ENCODE results near the gene METAP2. TPM values are rescaled to one million over a fixed set of nuclear protein-coding genes. Genes with fewer than 3 reads are reported as not detected.
A peak's percentile ranks its signal among the peaks of the same experiment; 100 is the strongest.

The METAP2 gene
- total RNA-seq, 1 experiment from 2014 or later, result 86.1 TPM

DNA sequence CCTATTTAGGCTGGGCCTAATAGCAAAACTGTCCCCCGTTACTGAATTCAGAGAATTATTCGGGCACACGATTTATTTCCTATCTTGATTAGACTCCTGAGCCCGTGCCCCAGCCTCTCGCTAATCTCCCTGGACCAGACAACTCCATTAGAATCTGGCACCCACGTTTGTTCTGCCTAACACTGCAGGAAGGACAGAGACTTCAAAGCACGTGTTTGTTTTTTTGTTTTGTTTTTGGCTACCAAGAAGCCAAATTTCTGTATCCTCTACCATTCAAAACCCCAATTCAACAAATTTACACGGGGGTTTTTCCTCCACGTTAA is 72.5 kb downstream of the METAP2 start:
- DNase-seq (ENCODE audit: low read depth, low spot score), result no peak
- Histone ChIP-seq H3K9me3 (ENCODE audit: control insufficient read depth, insufficient read depth, low read depth, low read length) (peaks cover 6% of the 10 kb centered on the region; the same call in 1 of the 2 replicates), H3K27ac (ENCODE audit: low read length) (no peak overlapping the region), H3K36me3 (ENCODE audit: control insufficient read depth, insufficient read depth, low read length) (no peaks in the 10 kb centered on the region), H3K27me3 (ENCODE audit: control insufficient read depth, insufficient read depth, low read length) (peaks cover 12% of the 10 kb centered on the region; the same call in 1 of the 2 replicates), H3K4me1 (ENCODE audit: control insufficient read depth, insufficient read depth, low read length) (no peaks in the 10 kb centered on the region), H3K4me3 (ENCODE audit: low read depth in 2 of 2, low read length in 2 of 2) (no peak overlapping the region)
- no peak for ATAC-seq
- intact Hi-C loops (cut with micrococcal nuclease; ENCODE audit: unreplicated experiment), result no loop called here
- in situ Hi-C loops (cut with HindIII; ENCODE audit: low pct_unique_long_range_greater_than_20kb, low sequenced_read_pairs), result no loop called here
- BruUV-seq (replicated peaks), result no TSS peak
- ChIA-PET POLR2A (no interaction called here), CTCF (no interaction called here)
- TF ChIP-seq, protein P1, sequence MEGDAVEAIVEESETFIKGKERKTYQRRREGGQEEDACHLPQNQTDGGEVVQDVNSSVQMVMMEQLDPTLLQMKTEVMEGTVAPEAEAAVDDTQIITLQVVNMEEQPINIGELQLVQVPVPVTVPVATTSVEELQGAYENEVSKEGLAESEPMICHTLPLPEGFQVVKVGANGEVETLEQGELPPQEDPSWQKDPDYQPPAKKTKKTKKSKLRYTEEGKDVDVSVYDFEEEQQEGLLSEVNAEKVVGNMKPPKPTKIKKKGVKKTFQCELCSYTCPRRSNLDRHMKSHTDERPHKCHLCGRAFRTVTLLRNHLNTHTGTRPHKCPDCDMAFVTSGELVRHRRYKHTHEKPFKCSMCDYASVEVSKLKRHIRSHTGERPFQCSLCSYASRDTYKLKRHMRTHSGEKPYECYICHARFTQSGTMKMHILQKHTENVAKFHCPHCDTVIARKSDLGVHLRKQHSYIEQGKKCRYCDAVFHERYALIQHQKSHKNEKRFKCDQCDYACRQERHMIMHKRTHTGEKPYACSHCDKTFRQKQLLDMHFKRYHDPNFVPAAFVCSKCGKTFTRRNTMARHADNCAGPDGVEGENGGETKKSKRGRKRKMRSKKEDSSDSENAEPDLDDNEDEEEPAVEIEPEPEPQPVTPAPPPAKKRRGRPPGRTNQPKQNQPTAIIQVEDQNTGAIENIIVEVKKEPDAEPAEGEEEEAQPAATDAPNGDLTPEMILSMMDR (IDR thresholded peaks at IDR 0.05), result no peak
- TF ChIP-seq SIN3A (IDR thresholded peaks at IDR 0.05; ENCODE audit: borderline replicate concordance, insufficient read depth, low read depth, low read length) (no peak), TCF7L2 (IDR thresholded peaks at IDR 0.05; ENCODE audit: low read depth, low read length) (no peak), POLR2AphosphoS5 (IDR thresholded peaks at IDR 0.05; ENCODE audit: low read depth, low read length) (no peak)
- TF ChIP-seq, protein P2, sequence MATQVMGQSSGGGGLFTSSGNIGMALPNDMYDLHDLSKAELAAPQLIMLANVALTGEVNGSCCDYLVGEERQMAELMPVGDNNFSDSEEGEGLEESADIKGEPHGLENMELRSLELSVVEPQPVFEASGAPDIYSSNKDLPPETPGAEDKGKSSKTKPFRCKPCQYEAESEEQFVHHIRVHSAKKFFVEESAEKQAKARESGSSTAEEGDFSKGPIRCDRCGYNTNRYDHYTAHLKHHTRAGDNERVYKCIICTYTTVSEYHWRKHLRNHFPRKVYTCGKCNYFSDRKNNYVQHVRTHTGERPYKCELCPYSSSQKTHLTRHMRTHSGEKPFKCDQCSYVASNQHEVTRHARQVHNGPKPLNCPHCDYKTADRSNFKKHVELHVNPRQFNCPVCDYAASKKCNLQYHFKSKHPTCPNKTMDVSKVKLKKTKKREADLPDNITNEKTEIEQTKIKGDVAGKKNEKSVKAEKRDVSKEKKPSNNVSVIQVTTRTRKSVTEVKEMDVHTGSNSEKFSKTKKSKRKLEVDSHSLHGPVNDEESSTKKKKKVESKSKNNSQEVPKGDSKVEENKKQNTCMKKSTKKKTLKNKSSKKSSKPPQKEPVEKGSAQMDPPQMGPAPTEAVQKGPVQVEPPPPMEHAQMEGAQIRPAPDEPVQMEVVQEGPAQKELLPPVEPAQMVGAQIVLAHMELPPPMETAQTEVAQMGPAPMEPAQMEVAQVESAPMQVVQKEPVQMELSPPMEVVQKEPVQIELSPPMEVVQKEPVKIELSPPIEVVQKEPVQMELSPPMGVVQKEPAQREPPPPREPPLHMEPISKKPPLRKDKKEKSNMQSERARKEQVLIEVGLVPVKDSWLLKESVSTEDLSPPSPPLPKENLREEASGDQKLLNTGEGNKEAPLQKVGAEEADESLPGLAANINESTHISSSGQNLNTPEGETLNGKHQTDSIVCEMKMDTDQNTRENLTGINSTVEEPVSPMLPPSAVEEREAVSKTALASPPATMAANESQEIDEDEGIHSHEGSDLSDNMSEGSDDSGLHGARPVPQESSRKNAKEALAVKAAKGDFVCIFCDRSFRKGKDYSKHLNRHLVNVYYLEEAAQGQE (IDR thresholded peaks at IDR 0.05; ENCODE audit: insufficient read depth in 1 of 2, low read depth in 2 of 2, low read length in 1 of 2), result no peak

DNA sequence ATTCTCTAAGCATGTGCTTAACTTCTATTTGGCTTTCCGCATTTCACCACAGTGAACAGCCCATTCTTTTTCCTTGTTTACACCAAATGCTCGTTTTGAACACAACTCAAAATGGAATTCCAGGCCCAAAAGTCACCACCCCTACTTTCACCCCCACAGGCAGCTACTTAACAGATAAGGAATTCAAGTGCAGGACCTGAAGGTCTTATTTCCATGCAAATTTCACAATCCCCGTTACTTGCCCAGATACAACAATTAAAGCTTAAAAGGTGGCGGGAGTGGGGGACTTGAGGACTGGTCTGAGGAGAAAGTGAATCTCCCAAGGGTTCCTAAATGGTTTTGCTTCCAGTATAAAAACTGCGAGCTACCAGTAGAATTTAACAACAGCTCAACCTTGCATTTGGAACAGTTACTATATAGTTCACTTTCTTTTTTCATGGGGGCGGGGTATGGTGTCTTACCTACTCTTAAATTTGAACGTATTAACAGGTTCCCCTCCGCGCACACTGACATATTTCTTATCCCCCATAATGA is 73.6 kb downstream of the METAP2 start:
- Histone ChIP-seq H3K27me3 (ENCODE audit: control insufficient read depth, insufficient read depth, low read length) (peaks cover 12% of the 10 kb centered on the region; the same call in 1 of the 2 replicates), H3K27ac (ENCODE audit: low read length) (no peak overlapping the region), H3K4me1 (ENCODE audit: control insufficient read depth, insufficient read depth, low read length) (no peaks in the 10 kb centered on the region), H3K9me3 (ENCODE audit: control insufficient read depth, insufficient read depth, low read depth, low read length) (peaks cover 6% of the 10 kb centered on the region; the same call in 1 of the 2 replicates), H3K4me3 (ENCODE audit: low read depth in 2 of 2, low read length in 2 of 2) (peak overlapping the region; percentile 28 to 31; a peak in 3 of 4 replicates), H3K36me3 (ENCODE audit: control insufficient read depth, insufficient read depth, low read length) (no peaks in the 10 kb centered on the region)
- in situ Hi-C loops (cut with HindIII; ENCODE audit: low pct_unique_long_range_greater_than_20kb, low sequenced_read_pairs), result no loop called here
- DNase-seq (ENCODE audit: low read depth, low spot score), result no peak
- ChIA-PET POLR2A (no interaction called here), CTCF (interaction anchor here (1.1 kb wide), 1 partner anchor 13 kb away, joined by 3 read pairs; no protein-coding TSS in a partner anchor)
- BruUV-seq (replicated peaks), result no TSS peak
- ATAC-seq, result no peak
- intact Hi-C loops (cut with micrococcal nuclease; ENCODE audit: unreplicated experiment), result no loop called here
- TF ChIP-seq, protein P1 (IDR thresholded peaks at IDR 0.05), result no peak
- TF ChIP-seq POLR2AphosphoS5 (IDR thresholded peaks at IDR 0.05; ENCODE audit: low read depth, low read length) (no peak), SIN3A (IDR thresholded peaks at IDR 0.05; ENCODE audit: borderline replicate concordance, insufficient read depth, low read depth, low read length) (no peak), TCF7L2 (IDR thresholded peaks at IDR 0.05; ENCODE audit: low read depth, low read length) (no peak)
- TF ChIP-seq, protein P2 (IDR thresholded peaks at IDR 0.05; ENCODE audit: insufficient read depth in 1 of 2, low read depth in 2 of 2, low read length in 1 of 2), result no peak

All from Panc1 (cell line).